MCF 10A (cell line): ENCODE data around the gene SRM. TPM values are rescaled to one million over a fixed set of nuclear protein-coding genes. Genes with fewer than 3 reads are reported as not detected.

ENCODE experiments used
- Bru-seq: library from RNA; stranded (reverse); fragments of 400-500 nt; gene quantifications from one replicate; lab custom pipeline; 2021; lab: Mats Ljungman, UMichigan
- BruChase-seq, 2 experiments: library from RNA; stranded (reverse); fragments of 400-500 nt; gene quantifications; one replicate each; lab custom pipeline; 2021; lab: Mats Ljungman, UMichigan
- BruUV-seq: library from RNA; stranded (reverse); fragments of 400-500 nt; replicated peaks from 2 replicates; lab custom pipeline; 2021; lab: Mats Ljungman, UMichigan
- CTCF ChIA-PET: fragments of 300-600 bp; sonication (Branson Sonifier 250); formaldehyde crosslinking; extraction: SDS; loops from one replicate; lab custom pipeline; 2021; ENCODE audit warnings: antibody characterized with exemption, inconsistent platforms; lab: Yijun Ruan, JAX
- POLR2A ChIA-PET: fragments of 300-600, 350-650 bp; sonication (Branson Sonifier 250); formaldehyde crosslinking; extraction: SDS; loops from one replicate; lab custom pipeline; 2020; ENCODE audit warnings: antibody characterized with exemption, inconsistent platforms; lab: Yijun Ruan, JAX
- DNase-seq: peaks from one replicate; pipeline ENCODE4 v3.0.0-alpha.2; 2018; ENCODE audit not compliant: unreplicated experiment
- H3K27ac Mint-ChIP-seq: one replicate; pipeline ENCODE4 v1.8.0; 2022; ENCODE audit warnings: mild to moderate bottlenecking, low read depth, mixed read lengths; ENCODE audit not compliant: unreplicated experiment
- H3K27me3 Mint-ChIP-seq: one replicate; pipeline ENCODE4 v1.8.0; 2022; ENCODE audit warnings: mixed read lengths; ENCODE audit not compliant: insufficient read depth, unreplicated experiment
- H3K36me3 Mint-ChIP-seq: one replicate; pipeline ENCODE4 v1.8.0; 2022; ENCODE audit warnings: mild to moderate bottlenecking, moderate library complexity, mixed read lengths; ENCODE audit not compliant: insufficient read depth, unreplicated experiment
- H3K4me1 Mint-ChIP-seq: one replicate; pipeline ENCODE4 v1.8.0; 2022; ENCODE audit warnings: mixed read lengths; ENCODE audit not compliant: insufficient read depth, unreplicated experiment
- H3K4me3 Mint-ChIP-seq: one replicate; pipeline ENCODE4 v1.8.0; 2022; ENCODE audit warnings: mild to moderate bottlenecking, moderate library complexity, mixed read lengths; ENCODE audit not compliant: unreplicated experiment
- H3K9me3 Mint-ChIP-seq: one replicate; pipeline ENCODE4 v1.8.0; 2022; ENCODE audit warnings: mixed read lengths; ENCODE audit not compliant: unreplicated experiment
- intact Hi-C: fragments of 100-400 bp; cut with micrococcal nuclease; formaldehyde crosslinking; loops from 2 replicates; pipeline ENCODE4 v1.14.1; 2022
- long read RNA-seq: library from polyadenylated mRNA; stranded (forward); transcript quantifications from one replicate; pipeline ENCODE4 v2.0.0, GENCODE V29; 2022
- total RNA-seq: library from RNA; stranded (reverse); gene quantifications from 2 replicates; pipeline ENCODE4 v1.2.3, GENCODE V29; 2022
- TF ChIP-seq, protein P1 (sequence below): fragments of 200-600 bp; IDR thresholded peaks from one replicate; pipeline ENCODE4 v1.8.0; 2022; ENCODE audit warnings: antibody characterized with exemption, mild to moderate bottlenecking; ENCODE audit not compliant: unreplicated experiment

Gene SRM
- total RNA-seq (284 and 327 TPM in 2 replicates), Bru-seq, nascent RNA (percentile 77 among the genes with signal in this experiment), BruChase-seq, experiment 1, labeled RNA remaining after a 6-hour chase (percentile 90 among the genes with signal in this experiment), BruChase-seq, experiment 2, labeled RNA remaining after a 2-hour chase (percentile 73 among the genes with signal in this experiment)
- long read RNA-seq, transcript SRM-204 (2 exons, 545 nt), result minor isoform, 5 of 1,166 reads
- long read RNA-seq, transcript SRM-201 (8 exons, 1,266 nt), result major isoform, 964 of 1,166 reads
- long read RNA-seq, partial matches to known transcripts, result 147 of 1,166 reads
- long read RNA-seq, other reads (novel, unspliced or antisense), result 49 of 1,166 reads

DNA sequence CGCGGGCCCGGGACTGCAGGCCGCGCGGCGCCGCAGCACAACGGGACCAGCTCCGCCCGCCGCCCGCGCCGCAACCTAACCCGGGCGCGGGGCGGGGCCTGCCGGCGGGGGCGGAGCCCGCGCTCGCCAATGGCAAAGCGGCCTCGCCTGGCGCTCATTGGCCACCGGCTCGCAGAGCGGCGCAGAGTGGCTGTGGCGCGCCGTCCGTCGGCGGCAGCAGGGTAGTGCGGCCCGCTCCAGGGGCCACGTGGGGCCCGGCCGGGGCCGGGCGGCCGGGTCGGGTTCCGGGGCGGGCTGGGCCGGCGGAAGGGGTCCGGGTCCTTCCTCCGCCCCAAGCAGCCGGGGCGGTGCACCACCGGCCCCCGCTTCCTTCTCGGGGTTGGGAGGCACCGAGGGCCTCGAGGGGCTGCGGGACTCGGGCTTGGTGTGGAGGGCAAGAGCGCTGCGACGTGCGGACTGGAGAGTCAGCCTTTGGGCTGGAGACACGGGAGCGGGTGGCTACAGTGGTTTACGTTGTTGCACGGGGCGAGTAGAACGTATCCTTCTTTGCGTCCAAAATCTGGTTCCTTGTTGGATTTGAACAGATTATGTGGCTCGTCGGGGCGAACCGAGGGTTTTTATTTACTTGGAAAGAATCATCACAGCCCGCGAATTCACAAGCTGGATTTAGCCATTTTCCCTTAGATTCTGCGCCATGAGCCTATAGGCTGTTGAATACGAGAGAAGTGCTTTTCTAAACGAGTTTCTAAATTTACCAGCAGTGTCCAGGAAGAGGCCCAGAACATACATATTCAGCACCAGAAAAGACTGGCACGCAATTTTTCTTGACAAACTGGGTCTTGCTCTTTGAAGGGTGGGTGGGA, at the start of gene SRM:
Gene SRM (minus strand): TSS at position 51 of the 863 bp plus-strand sequence. CDS start 75 bp downstream, outside the sequence.
- TF ChIP-seq, protein P1, sequence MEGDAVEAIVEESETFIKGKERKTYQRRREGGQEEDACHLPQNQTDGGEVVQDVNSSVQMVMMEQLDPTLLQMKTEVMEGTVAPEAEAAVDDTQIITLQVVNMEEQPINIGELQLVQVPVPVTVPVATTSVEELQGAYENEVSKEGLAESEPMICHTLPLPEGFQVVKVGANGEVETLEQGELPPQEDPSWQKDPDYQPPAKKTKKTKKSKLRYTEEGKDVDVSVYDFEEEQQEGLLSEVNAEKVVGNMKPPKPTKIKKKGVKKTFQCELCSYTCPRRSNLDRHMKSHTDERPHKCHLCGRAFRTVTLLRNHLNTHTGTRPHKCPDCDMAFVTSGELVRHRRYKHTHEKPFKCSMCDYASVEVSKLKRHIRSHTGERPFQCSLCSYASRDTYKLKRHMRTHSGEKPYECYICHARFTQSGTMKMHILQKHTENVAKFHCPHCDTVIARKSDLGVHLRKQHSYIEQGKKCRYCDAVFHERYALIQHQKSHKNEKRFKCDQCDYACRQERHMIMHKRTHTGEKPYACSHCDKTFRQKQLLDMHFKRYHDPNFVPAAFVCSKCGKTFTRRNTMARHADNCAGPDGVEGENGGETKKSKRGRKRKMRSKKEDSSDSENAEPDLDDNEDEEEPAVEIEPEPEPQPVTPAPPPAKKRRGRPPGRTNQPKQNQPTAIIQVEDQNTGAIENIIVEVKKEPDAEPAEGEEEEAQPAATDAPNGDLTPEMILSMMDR, result peak; percentile 43
- intact Hi-C loops, result loop anchor here (1.0 kb wide), 1 partner anchor 49 kb away; no protein-coding TSS in a partner anchor
- H3K9me3 Mint-ChIP-seq, result no peaks in the 10 kb centered on the region
- peak within 1 kb of the TSS; percentile 92 for H3K27ac Mint-ChIP-seq
- peaks cover 7% of the 10 kb centered on the region for H3K4me1 Mint-ChIP-seq
- POLR2A ChIA-PET, result interaction anchor here (0.5 to 2.7 kb wide), 22 partner anchors 9 to 565 kb away, joined by 3 to 30 read pairs (median 4); partner anchors contain the start of genes EXOSC10, MTOR, TARDBP and UBIAD1
- H3K27me3 Mint-ChIP-seq, result no peaks in the 10 kb centered on the region
- H3K36me3 Mint-ChIP-seq, result peaks cover 68% of the 10 kb centered on the region
- CTCF ChIA-PET, result interaction anchor here (1.0 to 3.5 kb wide), 2 partner anchors 22 to 182 kb away, joined by 3 to 24 read pairs; no protein-coding TSS in a partner anchor
- H3K4me3 Mint-ChIP-seq, result peak within 1 kb of the TSS; percentile 97
- BruUV-seq, result TSS peak; percentile 87
- DNase-seq, result peak; percentile 88

- CTCF ChIA-PET, result interaction anchor here (0.8 to 1.0 kb wide), 2 partner anchors 72 to 74 kb away, joined by 3 read pairs; no protein-coding TSS in a partner anchor
These were observed 49.4 kb upstream of the SRM start for GRCh38 chr1:11109047-11109760.

DNA sequence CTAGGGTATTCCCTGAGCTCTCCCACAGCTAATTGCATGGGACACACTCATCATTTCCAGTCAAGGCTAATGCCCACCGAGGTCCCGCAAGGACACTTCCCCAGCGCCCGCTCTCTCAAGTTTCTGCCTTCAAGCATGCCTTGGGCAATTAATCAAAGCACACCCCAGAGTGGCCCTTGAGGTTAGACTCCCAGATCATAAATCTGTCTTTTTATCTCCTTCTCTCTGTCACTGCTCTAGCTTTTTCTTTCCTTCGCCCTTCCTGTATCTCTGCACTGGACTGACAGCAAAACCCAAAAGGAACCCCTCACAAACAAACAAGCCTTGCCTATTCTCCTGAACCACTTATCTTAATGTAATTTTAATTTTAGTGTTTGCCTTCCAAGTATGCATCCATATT, 47.8 kb upstream of the SRM start:
- no peak overlapping the region for H3K27ac Mint-ChIP-seq
- intact Hi-C loops, result no loop called here
- BruUV-seq, result no TSS peak
- H3K9me3 Mint-ChIP-seq, result no peaks in the 10 kb centered on the region
- H3K4me3 Mint-ChIP-seq, result no peak overlapping the region
- ChIA-PET POLR2A (interaction anchor here (2.1 kb wide), 1 partner anchor 9 kb away, joined by 11 read pairs; the partner anchor contains the start of gene EXOSC10), CTCF (interaction anchor here (1.0 kb wide), 1 partner anchor 9 kb away, joined by 3 read pairs; no protein-coding TSS in a partner anchor)
- peaks cover 73% of the 10 kb centered on the region for H3K36me3 Mint-ChIP-seq
- TF ChIP-seq, protein P1, result no peak
- DNase-seq, result no peak
- no peaks in the 10 kb centered on the region for H3K4me1 Mint-ChIP-seq
- H3K27me3 Mint-ChIP-seq, result no peaks in the 10 kb centered on the region

More at GRCh38 chr1:11109047-11109760, 49.4 kb upstream of the SRM start:
- Mint-ChIP-seq H3K4me1 (no peaks in the 10 kb centered on the region), H3K4me3 (no peak overlapping the region), H3K9me3 (no peaks in the 10 kb centered on the region), H3K36me3 (peaks cover 88% of the 10 kb centered on the region), H3K27ac (no peak overlapping the region), H3K27me3 (no peaks in the 10 kb centered on the region)
- no peak for DNase-seq
- TF ChIP-seq, protein P1, result no peak
- intact Hi-C loops, result loop anchor here (1.0 kb wide), 1 partner anchor 49 kb away; the partner anchor contains the start of gene SRM
- BruUV-seq, result no TSS peak
- POLR2A ChIA-PET, result interaction anchor here (1.2 to 2.1 kb wide), 2 partner anchors 10 to 11 kb away, joined by 3 to 11 read pairs; partner anchors contain the start of gene EXOSC10
